SJSA1 (cell line): ENCODE data around the gene EIF4G2. TPM values are rescaled to one million over a fixed set of nuclear protein-coding genes. Genes with fewer than 3 reads are reported as not detected.

Source experiments
- DNase-seq, 2 experiments: peaks; one replicate each; pipeline ENCODE4 v3.0.0-alpha.2; 2015 to 2020; ENCODE audit warnings: low spot score in 2 of 2, low read depth in 1 of 2
- H3K27ac ChIP-seq: fragments of 250-450 bp; sonication (Bioruptor Pico); 2 replicates; pipeline ENCODE4 v1.5.1; 2020; ENCODE audit warnings: mild to moderate bottlenecking, moderate library complexity
- H3K27me3 ChIP-seq: fragments of 250-450 bp; sonication (Bioruptor Pico); replicated peaks from 2 replicates; pipeline ENCODE4 v1.5.1; 2020; ENCODE audit warnings: mild to moderate bottlenecking, moderate library complexity
- H3K36me3 ChIP-seq: fragments of 250-450 bp; sonication (Bioruptor Pico); 2 replicates; pipeline ENCODE4 v1.5.1; 2020; ENCODE audit warnings: mild to moderate bottlenecking
- H3K4me1 ChIP-seq: fragments of 250-450 bp; sonication (Bioruptor Pico); replicated peaks from 2 replicates; pipeline ENCODE4 v1.6.1; 2021; ENCODE audit warnings: mild to moderate bottlenecking
- H3K4me3 ChIP-seq: fragments of 250-450 bp; sonication (Bioruptor Pico); 2 replicates; pipeline ENCODE4 v1.5.1; 2020; ENCODE audit warnings: mild to moderate bottlenecking
- H3K9me3 ChIP-seq: fragments of 250-450 bp; sonication (Bioruptor Pico); replicated peaks from 2 replicates; pipeline ENCODE4 v1.5.1; 2020; ENCODE audit warnings: mild to moderate bottlenecking
- total RNA-seq: library from RNA; depleted of rRNA; stranded (reverse); fragments of >200 nt; shearing (Covaris generic); gene quantifications from 2 replicates; pipeline ENCODE4 v1.2.3, GENCODE V29; 2014

Gene EIF4G2
- total RNA-seq, 1 experiment from 2014 or later: 1,031 TPM

- no peak overlapping the region for H3K4me3 ChIP-seq
- no peak overlapping the region for H3K27ac ChIP-seq
- DNase-seq: no peak
- no peaks in the 10 kb centered on the region for H3K9me3 ChIP-seq
- H3K27me3 ChIP-seq: no peaks in the 10 kb centered on the region
- no peaks in the 10 kb centered on the region for H3K4me1 ChIP-seq
- peaks cover 85% of the 10 kb centered on the region for H3K36me3 ChIP-seq
Observed at GRCh38 chr11:10798330-10798928, 10.3 kb downstream of the EIF4G2 start.

GRCh38 chr11:10797531-10797930 is 11.2 kb downstream of the EIF4G2 start:
- no peak overlapping the region for H3K27ac ChIP-seq
- no peak overlapping the region for H3K4me3 ChIP-seq
- DNase-seq: no peak
- H3K9me3 ChIP-seq: no peaks in the 10 kb centered on the region
- peaks cover 4% of the 10 kb centered on the region; the same call in 1 of the 2 replicates for H3K4me1 ChIP-seq
- H3K36me3 ChIP-seq: peaks cover 76% of the 10 kb centered on the region
- H3K27me3 ChIP-seq: no peaks in the 10 kb centered on the region

DNA sequence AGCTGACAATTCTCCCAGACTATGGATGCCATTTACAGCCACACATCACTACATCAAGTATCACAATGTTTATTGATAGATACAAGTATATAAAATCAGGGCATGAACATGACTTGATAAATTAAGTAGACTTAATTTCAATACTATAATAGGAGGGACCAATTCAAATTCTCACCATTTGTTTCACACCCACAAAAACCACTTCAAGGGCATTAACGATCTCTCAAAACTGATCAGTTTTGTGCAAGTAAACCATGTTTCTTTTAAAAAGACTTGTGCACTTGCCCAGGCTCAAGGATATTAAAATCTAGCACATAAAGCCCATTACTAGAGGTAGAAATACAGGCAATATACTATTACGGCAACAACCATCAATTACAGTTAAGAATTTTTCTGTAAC is 11.7 kb downstream of the EIF4G2 start:
- H3K27me3 ChIP-seq: no peaks in the 10 kb centered on the region
- H3K4me3 ChIP-seq: no peak overlapping the region
- no peak overlapping the region for H3K27ac ChIP-seq
- peaks cover 4% of the 10 kb centered on the region; the same call in 1 of the 2 replicates for H3K4me1 ChIP-seq
- H3K36me3 ChIP-seq: peaks cover 70% of the 10 kb centered on the region
- H3K9me3 ChIP-seq: no peaks in the 10 kb centered on the region
- no peak for DNase-seq

DNA sequence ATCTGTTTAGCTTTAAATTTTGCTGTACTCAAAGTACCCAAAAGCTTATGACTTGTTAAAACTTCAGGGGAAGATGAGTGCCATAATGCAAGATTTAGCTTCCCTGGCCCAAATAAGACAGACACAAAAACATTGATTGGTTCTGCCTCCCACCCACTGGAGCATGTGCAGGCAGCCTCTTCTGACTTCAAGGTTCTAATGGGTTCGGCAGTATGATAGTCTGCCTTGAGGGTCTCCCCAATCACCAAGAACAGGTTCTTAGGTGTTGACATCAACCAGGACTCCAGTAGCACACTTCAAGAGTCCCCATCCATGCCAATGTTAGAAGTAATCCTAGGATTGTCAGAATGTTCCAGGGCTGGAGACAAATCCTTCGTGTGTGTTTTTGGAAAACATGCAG is 12.5 kb downstream of the EIF4G2 start:
- peaks cover 4% of the 10 kb centered on the region; the same call in 1 of the 2 replicates for H3K4me1 ChIP-seq
- H3K36me3 ChIP-seq: peaks cover 62% of the 10 kb centered on the region
- H3K27me3 ChIP-seq: no peaks in the 10 kb centered on the region
- no peak overlapping the region for H3K27ac ChIP-seq
- DNase-seq: peak in 1 of 2 experiments; percentile 10
- no peak overlapping the region for H3K4me3 ChIP-seq
- H3K9me3 ChIP-seq: no peaks in the 10 kb centered on the region

DNA sequence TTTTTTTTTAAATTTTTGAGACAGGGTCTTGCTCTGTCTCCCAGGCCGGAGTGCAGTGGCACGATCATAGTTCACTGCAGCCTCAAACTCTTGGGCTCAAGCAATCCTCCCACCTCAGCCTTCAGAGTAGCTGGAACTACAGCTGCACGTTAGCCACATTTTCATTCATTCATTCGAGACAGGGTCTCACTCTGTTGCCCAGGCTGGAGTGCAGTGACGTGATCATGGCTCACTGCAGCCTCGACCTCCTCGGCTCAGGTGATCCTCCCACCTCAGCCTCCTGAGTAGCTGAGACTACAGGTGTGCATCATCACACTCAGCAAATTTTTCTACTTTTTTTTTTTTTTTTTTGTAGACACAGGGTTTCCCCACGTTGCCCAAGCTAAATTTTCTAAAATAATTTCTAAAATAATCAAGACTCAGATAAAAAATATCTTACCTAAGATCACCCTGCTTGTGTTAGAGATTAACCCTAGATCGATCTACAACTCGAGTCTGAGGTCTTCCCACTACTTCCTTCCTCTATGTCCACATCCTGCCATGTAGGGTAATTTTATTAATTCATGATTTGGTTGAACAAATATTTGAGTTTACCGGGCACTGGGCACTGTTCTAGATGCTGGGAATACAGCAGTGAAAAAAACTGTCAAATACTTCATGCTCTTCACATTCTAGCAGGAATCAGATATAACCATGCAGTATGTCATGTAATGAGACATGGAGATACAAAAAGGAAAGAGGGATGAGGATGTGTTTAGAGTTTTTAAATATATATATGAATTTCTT is 15.1 kb downstream of the EIF4G2 start:
- Histone ChIP-seq H3K27ac (no peak overlapping the region), H3K4me3 (no peak overlapping the region), H3K27me3 (no peaks in the 10 kb centered on the region), H3K9me3 (no peaks in the 10 kb centered on the region), H3K36me3 (peaks cover 37% of the 10 kb centered on the region), H3K4me1 (peaks cover 4% of the 10 kb centered on the region; the same call in 1 of the 2 replicates)
- no peak for DNase-seq

DNA sequence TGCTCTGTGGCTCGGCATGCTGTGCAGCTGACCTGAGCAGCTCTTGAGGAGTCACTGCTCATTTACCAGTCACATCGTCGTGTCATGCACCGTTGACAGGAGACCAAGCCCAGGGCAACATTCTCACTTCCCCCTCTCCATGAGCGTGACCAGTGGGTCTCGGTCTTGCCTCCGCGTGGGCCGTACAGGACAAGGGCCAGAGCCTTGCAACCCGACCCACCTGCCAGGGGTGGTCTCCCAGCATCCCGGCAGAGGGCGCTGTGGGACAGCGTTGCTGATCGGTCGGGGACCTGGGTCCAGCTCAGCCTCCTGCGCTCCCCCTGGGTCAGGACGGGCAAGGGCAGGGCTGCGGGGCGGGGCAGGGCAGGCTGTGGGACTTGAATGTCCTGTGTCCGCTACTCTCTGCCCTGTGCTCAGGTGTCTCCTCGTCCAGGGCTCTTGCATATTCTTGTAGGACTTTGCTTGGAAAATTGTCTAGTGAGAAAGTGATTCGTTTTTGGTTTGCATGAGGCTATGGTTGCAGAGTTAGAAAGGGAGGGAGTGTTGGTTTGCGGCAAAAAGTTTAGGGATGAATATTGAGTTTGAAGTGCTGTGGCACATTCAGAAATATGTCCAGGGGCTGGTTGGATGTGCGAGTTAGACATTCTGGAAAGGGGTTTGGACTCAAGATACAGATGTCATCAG is 16.2 kb downstream of the EIF4G2 start:
- Histone ChIP-seq H3K27ac (no peak overlapping the region), H3K4me3 (no peak overlapping the region), H3K4me1 (peaks cover 4% of the 10 kb centered on the region; the same call in 1 of the 2 replicates), H3K9me3 (no peaks in the 10 kb centered on the region), H3K27me3 (no peaks in the 10 kb centered on the region), H3K36me3 (peaks cover 26% of the 10 kb centered on the region)
- peak; percentile 58 to 90 for DNase-seq

- no peaks in the 10 kb centered on the region for H3K4me1 ChIP-seq
- no peak overlapping the region for H3K27ac ChIP-seq
- no peak for DNase-seq
- no peaks in the 10 kb centered on the region for H3K9me3 ChIP-seq
- no peak overlapping the region for H3K4me3 ChIP-seq
- no peaks in the 10 kb centered on the region for H3K27me3 ChIP-seq
- no peaks in the 10 kb centered on the region for H3K36me3 ChIP-seq
Observed at GRCh38 chr11:10786451-10786850, 22.3 kb downstream of the EIF4G2 start.

DNA sequence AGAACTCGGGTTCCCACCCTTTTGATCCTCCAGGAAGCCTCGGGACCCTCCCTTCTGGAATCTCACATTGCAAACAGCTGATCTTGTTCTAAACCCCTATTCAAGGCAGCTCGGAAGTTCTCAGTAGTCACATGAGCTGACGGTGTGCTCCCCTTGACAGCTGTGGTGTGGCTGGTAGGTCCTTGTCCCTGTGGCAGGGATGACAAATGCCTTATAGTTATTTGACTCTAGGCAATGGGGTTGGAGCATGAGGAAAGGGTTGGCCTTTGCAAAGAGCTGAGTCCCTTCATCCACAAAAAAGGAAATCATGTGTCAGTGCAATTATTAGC is 23.6 kb downstream of the EIF4G2 start:
- H3K27me3 ChIP-seq: no peaks in the 10 kb centered on the region
- DNase-seq: no peak
- H3K4me1 ChIP-seq: no peaks in the 10 kb centered on the region
- no peaks in the 10 kb centered on the region for H3K9me3 ChIP-seq
- no peak overlapping the region for H3K27ac ChIP-seq
- H3K4me3 ChIP-seq: no peak overlapping the region
- no peaks in the 10 kb centered on the region for H3K36me3 ChIP-seq

- Histone ChIP-seq H3K4me1 (no peaks in the 10 kb centered on the region), H3K36me3 (peaks cover 5% of the 10 kb centered on the region), H3K4me3 (no peak overlapping the region), H3K27me3 (no peaks in the 10 kb centered on the region), H3K27ac (no peak overlapping the region), H3K9me3 (no peaks in the 10 kb centered on the region)
- DNase-seq: no peak
Observed at GRCh38 chr11:10784232-10785145, 24.2 kb downstream of the EIF4G2 start.

DNA sequence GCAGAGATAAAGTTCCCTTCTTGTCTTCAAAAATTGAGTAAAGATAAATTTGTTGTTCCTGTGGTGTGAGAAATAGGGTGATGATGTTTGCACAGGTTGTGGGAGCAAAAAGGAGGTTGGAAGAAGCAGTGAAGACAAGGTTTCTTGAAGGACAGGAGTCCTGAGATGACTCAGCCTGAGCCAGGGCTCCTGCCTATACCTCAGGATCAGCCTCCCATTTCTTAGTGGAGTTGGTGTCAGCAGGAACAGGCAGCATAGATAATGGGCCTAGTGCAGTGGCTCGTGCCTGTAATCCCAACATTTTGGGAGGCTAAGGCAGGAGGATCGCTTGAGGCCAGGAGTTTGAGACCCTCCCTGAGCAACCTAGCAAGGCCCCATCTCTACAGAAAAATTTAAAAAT is 28.7 kb downstream of the EIF4G2 start:
- Histone ChIP-seq H3K9me3 (no peaks in the 10 kb centered on the region), H3K4me1 (no peaks in the 10 kb centered on the region), H3K36me3 (peaks cover 44% of the 10 kb centered on the region), H3K4me3 (no peak overlapping the region), H3K27ac (no peak overlapping the region), H3K27me3 (no peaks in the 10 kb centered on the region)
- no peak for DNase-seq

GRCh38 chr11:10779086-10779485 is 29.6 kb downstream of the EIF4G2 start:
- Histone ChIP-seq H3K27ac (no peak overlapping the region), H3K36me3 (peaks cover 53% of the 10 kb centered on the region), H3K4me3 (no peak overlapping the region), H3K9me3 (no peaks in the 10 kb centered on the region), H3K4me1 (no peaks in the 10 kb centered on the region), H3K27me3 (no peaks in the 10 kb centered on the region)
- DNase-seq: no peak

DNA sequence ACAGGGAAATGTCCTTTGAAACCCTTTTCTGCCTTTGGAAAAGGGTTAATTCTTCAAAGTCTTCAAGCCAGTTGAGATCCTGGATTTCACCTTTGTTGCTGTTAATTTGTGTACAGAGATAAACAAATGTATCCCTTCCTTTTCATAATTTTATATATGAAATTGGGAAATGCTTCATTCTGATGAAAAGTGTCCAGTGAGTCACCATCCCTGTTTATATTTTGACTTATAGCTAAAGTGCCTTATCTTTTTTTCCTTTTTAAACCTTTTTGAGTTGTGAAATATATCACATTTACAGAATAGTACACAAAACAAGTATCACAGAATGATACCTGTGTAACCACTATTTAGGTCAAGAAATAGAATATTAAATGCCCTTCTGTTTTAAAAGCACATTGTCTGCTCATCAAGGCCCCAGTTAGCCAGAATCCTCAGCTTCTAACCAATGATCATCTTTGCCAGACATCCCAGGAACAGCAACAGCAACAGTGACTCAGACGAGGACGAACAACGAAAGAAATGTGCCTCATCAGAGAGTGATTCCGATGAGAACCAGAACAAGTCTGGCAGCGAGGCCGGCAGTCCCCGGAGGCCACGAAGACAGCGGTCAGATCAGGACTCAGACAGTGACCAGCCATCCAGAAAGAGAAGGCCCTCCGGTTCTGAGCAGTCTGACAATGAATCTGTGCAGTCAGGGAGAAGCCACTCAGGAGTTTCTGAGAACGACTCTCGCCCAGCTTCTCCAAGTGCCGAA is 30.3 kb downstream of the EIF4G2 start:
- Histone ChIP-seq H3K36me3 (peaks cover 60% of the 10 kb centered on the region), H3K9me3 (no peaks in the 10 kb centered on the region), H3K27me3 (no peaks in the 10 kb centered on the region), H3K4me3 (no peak overlapping the region), H3K27ac (no peak overlapping the region), H3K4me1 (no peaks in the 10 kb centered on the region)
- DNase-seq: no peak

DNA sequence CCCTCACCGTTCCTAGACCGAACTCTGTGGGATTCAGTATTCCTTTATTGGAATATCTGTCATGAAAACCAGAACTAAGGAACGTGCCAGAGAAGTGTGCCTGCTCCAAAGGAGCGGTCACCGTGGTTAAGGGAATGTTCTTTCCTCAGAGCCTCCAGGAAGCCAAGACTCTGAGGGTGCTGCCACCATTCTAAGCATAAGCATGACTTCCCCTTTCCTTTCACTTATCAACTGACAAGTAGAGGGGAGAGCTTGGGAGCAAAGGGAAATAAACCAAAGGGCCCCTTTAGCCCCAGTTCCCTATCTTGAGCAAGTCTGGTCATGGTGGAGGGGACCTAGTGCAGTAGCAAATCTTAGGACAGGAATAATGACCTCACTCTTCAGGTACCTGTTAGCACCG is 30.9 kb downstream of the EIF4G2 start:
- Histone ChIP-seq H3K36me3 (peaks cover 66% of the 10 kb centered on the region), H3K4me3 (no peak overlapping the region), H3K9me3 (no peaks in the 10 kb centered on the region), H3K27me3 (no peaks in the 10 kb centered on the region), H3K27ac (no peak overlapping the region), H3K4me1 (no peaks in the 10 kb centered on the region)
- no peak for DNase-seq
